ENCODE results near the gene MTMR11.
"Not testable (repeated sequence)": the region's sequence is repeated elsewhere in the genome, so short reads cannot be mapped to it uniquely, and the experiment has no call there.

Gene MTMR11

DNA sequence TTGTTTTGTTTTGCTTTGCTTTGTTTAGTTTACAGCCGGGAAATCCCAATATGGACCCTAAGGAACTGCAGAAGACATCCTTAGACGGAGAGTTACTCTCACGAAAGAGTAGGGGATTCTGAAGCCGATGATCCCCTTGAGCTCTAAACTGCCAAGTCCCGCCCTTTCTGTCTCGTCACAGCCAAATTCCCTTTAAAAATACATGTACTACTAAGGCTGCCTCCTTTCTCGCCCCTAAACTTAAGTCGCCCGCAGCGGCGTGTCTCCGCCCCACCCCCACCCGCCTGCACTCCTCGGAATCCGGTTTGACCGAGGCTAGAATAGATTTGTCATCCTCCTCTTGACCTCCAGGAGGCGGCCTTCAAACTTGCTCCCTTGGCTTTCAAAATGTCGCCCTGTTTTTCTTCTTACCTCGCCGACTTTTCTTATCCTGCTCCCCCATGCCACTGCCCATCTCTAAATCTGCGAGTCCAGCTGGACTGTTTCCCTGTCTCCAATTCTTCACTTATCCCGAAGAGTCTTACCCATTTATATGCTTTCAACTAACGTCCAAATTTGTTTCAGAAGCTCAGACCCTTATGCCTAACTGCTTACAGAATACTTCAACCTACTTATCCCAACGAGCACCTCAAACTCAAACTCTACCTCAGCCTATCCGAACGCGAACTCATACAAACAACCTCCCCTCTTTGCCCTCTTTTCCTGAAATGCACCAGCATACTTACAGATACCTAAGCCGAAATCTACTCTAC lies 48.3 kb downstream of the MTMR11 start:
- peak; percentile 80 for DNase-seq

- DNase-seq = peak; percentile 92
Observed at GRCh38 chr1:149887456-149888246, 49.0 kb downstream of the MTMR11 start.

DNA sequence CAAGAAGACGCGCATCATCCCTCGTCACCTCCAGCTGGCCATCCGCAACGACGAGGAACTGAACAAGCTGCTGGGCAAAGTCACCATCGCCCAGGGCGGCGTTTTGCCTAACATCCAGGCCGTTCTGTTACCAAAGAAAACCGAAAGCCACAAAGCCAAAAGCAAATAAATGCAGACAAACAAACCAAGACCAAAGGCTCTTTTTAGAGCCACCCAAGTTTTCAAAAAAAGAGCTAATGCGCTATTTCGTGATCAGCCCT lies 49.6 kb downstream of the MTMR11 start:
- not testable (repeated sequence) for DNase-seq

- DNase-seq = peak; percentile 93
Observed at GRCh38 chr1:149886396-149887195, 50.1 kb downstream of the MTMR11 start.

DNA sequence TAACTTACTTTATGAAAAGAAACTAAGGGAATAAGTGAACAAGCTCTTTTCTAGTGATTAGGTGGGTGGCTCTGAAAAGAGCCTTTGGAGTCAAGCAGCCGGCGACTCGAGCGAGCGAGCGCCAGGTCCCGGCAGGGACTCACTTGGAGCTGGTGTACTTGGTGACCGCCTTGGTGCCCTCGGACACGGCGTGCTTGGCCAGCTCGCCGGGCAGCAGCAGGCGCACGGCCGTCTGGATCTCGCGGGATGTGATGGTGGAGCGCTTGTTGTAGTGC lies 50.6 kb downstream of the MTMR11 start:
- DNase-seq = not testable (repeated sequence)

GRCh38 chr1:149885339-149886120 lies 51.1 kb downstream of the MTMR11 start:
- DNase-seq = peak; percentile 66

GRCh38 chr1:149884433-149885338 lies 52.0 kb downstream of the MTMR11 start:
- DNase-seq = peak; percentile 49

GRCh38 chr1:149883598-149884247 lies 53.0 kb downstream of the MTMR11 start:
- DNase-seq = no peak

DNA sequence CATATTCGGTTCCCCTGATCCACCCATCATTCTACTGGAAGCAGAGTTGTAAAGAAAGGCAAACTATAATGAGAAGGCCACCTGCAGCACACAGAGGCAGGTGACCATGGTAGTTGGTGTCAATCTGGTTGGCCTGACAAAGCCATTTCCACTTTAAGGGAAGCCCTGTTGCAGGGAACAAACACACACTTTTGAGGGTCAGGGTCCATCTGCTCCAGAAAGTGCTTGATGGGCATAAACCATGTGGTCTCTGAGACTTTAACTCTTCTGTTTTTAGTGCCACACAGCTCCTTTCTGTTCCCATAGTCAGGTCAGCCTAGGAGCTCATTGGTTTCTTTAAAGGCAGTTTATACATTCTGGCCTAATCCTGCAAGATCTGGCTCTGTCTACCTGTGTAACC lies 54.8 kb downstream of the MTMR11 start:
- no peak for DNase-seq

- no peak for DNase-seq
Observed at GRCh38 chr1:149879556-149879955, 57.1 kb downstream of the MTMR11 start.

Measured in NCI-H2171 (cell line).